Neuron (in vitro differentiated cells): ENCODE measurements around the gene CDA.

Experiments used
- H2AFZ ChIP-seq: one replicate; pipeline ENCODE4 v1.6.1; 2013; ENCODE audit warnings: low read depth, mild to moderate bottlenecking, inconsistent platforms, low read length, moderate library complexity
- H3K27me3 ChIP-seq: one replicate; pipeline ENCODE4 v1.6.1; 2013; ENCODE audit warnings: low read length; ENCODE audit not compliant: insufficient read depth
- H3K36me3 ChIP-seq: one replicate; pipeline ENCODE4 v1.6.1; 2013; ENCODE audit warnings: low read length; ENCODE audit not compliant: insufficient read depth
- H3K4me1 ChIP-seq: one replicate; pipeline ENCODE4 v1.6.1; 2013; ENCODE audit warnings: low read length; ENCODE audit not compliant: insufficient read depth
- H3K4me3 ChIP-seq: 2 replicates; pipeline ENCODE4 v1.5.1; 2013; ENCODE audit warnings: mild to moderate bottlenecking, low read length, moderate library complexity
- H3K9me3 ChIP-seq: one replicate; pipeline ENCODE4 v1.6.1; 2013; ENCODE audit warnings: low read length

The CDA gene

DNA sequence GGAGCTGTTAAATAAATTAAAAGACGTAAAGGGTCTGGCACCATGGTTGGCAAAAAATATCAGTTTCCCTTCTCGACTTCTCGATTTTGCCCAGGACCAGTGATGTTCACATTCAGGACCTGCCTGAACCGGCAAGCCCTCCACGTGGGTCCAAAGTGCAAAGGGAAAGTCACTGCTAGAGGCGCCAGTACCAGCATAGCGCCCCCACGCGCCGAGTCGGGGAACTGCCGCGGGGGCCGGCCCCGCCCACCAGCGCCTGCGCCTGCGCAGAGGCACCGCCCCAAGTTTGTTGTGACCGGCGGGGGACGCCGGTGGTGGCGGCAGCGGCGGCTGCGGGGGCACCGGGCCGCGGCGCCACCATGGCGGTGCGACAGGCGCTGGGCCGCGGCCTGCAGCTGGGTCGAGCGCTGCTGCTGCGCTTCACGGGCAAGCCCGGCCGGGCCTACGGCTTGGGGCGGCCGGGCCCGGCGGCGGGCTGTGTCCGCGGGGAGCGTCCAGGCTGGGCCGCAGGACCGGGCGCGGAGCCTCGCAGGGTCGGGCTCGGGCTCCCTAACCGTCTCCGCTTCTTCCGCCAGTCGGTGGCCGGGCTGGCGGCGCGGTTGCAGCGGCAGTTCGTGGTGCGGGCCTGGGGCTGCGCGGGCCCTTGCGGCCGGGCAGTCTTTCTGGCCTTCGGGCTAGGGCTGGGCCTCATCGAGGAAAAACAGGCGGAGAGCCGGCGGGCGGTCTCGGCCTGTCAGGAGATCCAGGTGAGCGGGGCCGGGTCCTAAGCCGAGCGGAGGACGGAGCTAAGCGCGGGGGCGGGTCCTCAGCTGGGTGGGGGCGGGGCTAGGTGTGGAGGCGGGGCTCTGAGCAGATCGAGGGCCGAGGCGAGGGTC lies 44.5 kb downstream of the CDA start, which contains the start of gene PINK1:
PINK1 (plus strand) TSS at position 269 of the 875 bp plus-strand sequence; CDS start at position 360, 91 bp downstream.
- no peaks in the 10 kb centered on the region for H3K36me3 ChIP-seq
- H3K4me1 ChIP-seq = peaks cover 9% of the 10 kb centered on the region
- H3K4me3 ChIP-seq = peak within 1 kb of the TSS; percentile 97
- peak within 1 kb of the TSS; percentile 95 for H2AFZ ChIP-seq
- no peaks in the 10 kb centered on the region for H3K27me3 ChIP-seq
- no peaks in the 10 kb centered on the region for H3K9me3 ChIP-seq

DNA sequence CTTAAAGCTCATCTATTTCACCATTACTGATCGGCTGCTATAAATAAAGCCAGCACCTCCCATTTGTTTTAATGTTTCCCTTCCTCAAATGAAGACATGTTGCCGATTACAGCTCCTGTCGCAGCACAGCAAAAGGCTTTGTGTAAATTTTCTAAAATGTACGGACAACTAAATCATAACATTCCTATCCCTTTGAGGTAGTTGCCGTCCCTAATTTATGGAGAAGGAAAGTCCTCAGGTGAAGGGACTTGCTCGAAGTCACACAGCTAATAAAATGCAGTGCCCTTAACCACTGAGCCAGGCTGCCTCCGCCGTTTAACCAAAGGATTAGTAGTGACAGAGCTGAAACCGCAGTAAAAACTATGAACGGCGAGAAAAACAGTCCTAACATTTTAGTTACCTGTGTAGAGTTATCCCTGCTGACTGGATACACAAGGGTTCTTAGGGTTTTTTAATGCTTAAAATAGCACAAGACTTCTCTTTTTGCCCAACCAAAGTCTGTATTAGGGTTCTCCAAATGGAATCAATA lies 45.2 kb downstream of the CDA start:
- Histone ChIP-seq H2AFZ (peak overlapping the region; percentile 95), H3K4me3 (peak overlapping the region; percentile 97), H3K9me3 (no peaks in the 10 kb centered on the region), H3K4me1 (peaks cover 9% of the 10 kb centered on the region), H3K27me3 (no peaks in the 10 kb centered on the region), H3K36me3 (no peaks in the 10 kb centered on the region)

DNA sequence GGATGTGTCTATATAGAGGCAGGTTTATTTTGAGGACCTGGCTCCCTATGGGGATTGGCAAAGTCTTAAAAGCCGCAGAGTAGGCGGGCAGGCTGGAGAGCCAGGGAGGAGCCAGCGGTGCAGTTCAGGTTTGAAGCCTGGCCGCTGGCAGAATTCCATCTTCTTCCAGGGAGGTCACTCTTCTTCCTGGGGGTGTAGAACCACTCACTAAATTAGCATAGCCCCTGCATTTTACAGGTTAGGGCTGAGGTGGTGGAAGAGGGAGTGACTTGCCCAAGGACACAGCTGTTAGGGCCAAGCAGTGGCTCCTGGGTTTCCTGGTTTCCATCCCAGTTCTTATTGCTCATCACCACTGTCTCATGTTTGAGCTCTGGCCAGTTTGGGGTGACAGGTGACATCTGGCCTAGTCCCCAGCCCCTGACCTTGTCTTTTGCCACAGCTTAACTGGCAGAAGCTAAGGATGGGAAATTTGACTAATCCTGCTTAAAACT lies 45.7 kb downstream of the CDA start:
- no peaks in the 10 kb centered on the region for H3K27me3 ChIP-seq
- H3K9me3 ChIP-seq = no peaks in the 10 kb centered on the region
- H3K36me3 ChIP-seq = peaks cover 4% of the 10 kb centered on the region
- peak overlapping the region; percentile 95 for H2AFZ ChIP-seq
- H3K4me1 ChIP-seq = peaks cover 9% of the 10 kb centered on the region
- H3K4me3 ChIP-seq = peak overlapping the region; percentile 97

DNA sequence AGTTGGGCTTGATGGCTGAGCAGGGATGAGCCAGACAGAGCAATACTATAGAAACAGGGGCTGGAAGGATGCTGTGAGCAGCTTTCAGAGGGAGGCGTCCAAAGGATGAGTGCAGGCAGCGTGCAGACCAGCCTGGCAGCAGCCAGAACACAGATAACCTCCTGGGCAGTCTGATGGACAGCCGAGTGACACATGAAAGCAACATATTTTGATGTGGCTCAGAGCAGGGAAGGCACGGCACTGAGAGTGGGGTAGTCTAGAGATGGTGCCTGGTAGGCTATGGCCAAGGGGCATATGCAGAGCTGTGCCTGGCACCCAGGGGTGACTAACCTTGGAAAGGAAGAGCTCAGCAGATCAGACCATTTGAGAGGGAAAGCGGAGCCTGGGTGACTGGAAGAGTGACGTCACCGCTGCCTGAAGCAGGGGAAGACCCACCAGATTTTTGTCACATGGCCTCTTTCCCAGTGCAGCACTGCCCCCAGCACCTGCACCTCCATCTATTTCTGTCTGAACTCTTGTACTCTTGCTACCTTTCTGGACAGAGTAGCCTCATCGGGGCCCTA lies 48.0 kb downstream of the CDA start:
- Histone ChIP-seq H3K9me3 (no peaks in the 10 kb centered on the region), H3K36me3 (peaks cover 4% of the 10 kb centered on the region), H3K4me3 (no peak overlapping the region), H3K27me3 (no peaks in the 10 kb centered on the region), H3K4me1 (peaks cover 9% of the 10 kb centered on the region), H2AFZ (no peak overlapping the region)

DNA sequence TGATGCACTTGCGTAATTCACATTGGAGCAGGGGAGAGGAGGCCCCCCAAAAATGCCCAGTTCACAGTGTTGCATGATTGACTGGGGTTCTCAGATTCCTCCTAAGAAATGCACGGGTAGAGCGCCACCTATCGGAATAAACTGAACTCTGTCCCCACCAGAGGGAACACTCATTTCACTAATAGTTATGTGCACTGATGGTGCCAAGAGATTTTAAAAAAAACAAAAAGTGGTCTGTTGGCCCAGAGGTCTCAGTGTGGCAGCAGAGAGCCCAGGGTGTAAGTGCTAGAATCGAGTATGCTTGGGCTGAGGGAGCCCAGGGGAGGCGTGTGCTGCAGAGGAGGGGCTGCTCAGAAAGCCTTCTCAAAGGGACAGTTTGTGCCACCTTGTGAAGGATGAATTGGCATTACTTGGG lies 51.3 kb downstream of the CDA start:
- no peaks in the 10 kb centered on the region for H3K27me3 ChIP-seq
- no peak overlapping the region for H3K4me3 ChIP-seq
- peaks cover 4% of the 10 kb centered on the region for H3K36me3 ChIP-seq
- H3K9me3 ChIP-seq = no peaks in the 10 kb centered on the region
- H3K4me1 ChIP-seq = no peaks in the 10 kb centered on the region
- no peak overlapping the region for H2AFZ ChIP-seq

DNA sequence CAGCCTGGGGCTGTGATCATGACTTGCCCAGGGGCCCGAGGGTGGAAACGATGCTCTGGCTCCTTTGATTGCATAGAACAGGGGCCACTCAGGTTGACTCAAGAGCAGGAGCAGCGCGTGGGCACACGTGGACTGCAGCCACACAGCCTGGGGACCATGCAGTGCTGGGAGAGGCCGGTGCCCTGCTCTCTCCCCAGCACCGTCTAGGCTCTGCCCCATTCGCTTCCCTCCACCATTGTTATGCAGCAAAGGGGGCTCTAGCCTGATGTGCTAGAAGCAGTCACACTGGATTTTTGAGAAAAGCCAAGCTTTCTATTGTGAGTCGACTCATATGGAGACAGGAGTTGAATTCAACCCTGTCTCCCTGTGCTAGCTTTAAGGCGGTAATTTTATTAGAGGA lies 53.1 kb downstream of the CDA start:
- H3K4me1 ChIP-seq = no peaks in the 10 kb centered on the region
- H2AFZ ChIP-seq = no peak overlapping the region
- no peaks in the 10 kb centered on the region for H3K27me3 ChIP-seq
- H3K4me3 ChIP-seq = no peak overlapping the region
- no peaks in the 10 kb centered on the region for H3K9me3 ChIP-seq
- H3K36me3 ChIP-seq = peaks cover 4% of the 10 kb centered on the region

DNA sequence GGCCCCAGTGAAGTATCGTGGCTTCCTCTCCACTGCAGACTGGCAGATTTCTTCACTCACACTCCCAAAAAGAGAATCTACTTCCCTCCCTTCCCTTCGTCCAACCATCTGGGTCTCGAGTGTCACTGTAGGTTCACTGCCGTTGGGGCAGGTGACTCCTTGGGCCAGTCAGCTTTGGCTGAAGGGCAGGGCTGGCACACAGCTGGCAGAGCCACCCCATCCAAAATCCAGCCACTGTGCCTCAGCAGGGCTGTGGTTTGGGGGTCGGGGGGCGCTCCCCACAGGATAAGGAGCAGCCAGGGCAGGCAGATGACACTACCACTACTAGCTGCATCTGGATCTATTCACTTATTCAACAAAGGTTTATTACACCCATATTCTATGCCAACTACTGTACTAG lies 54.2 kb downstream of the CDA start:
- H3K4me3 ChIP-seq = no peak overlapping the region
- H2AFZ ChIP-seq = no peak overlapping the region
- no peaks in the 10 kb centered on the region for H3K9me3 ChIP-seq
- peaks cover 6% of the 10 kb centered on the region for H3K36me3 ChIP-seq
- no peaks in the 10 kb centered on the region for H3K4me1 ChIP-seq
- no peaks in the 10 kb centered on the region for H3K27me3 ChIP-seq

DNA sequence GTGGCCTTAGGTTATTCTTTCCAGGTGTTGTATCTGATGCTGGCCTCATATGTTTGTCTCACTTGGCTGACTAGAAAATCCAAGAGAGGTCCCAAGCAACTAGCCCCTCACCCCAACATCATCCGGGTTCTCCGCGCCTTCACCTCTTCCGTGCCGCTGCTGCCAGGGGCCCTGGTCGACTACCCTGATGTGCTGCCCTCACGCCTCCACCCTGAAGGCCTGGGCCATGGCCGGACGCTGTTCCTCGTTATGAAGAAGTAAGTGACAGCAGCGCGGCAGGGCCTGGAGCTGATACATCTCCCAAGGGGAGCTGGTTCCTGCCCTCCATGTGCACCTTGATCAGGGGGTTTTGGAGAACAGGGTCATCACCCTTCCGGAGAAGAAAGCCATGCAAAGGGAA lies 55.5 kb downstream of the CDA start:
- Histone ChIP-seq H3K9me3 (no peaks in the 10 kb centered on the region), H2AFZ (no peak overlapping the region), H3K27me3 (no peaks in the 10 kb centered on the region), H3K36me3 (peaks cover 17% of the 10 kb centered on the region), H3K4me1 (no peaks in the 10 kb centered on the region), H3K4me3 (no peak overlapping the region)

DNA sequence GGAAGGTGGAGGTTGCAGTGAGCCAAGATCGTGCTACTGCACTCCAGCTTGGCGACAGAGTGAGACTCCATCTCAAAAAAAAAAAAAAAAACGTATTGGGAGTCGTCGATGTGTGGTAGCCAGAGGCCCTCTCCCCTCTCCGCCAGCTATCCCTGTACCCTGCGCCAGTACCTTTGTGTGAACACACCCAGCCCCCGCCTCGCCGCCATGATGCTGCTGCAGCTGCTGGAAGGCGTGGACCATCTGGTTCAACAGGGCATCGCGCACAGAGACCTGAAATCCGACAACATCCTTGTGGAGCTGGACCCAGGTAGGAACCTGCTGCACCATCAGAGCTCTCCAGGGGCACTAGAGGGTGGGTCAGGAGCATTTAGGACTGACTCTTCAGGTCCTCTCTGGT lies 56.5 kb downstream of the CDA start:
- no peak overlapping the region for H3K4me3 ChIP-seq
- no peak overlapping the region for H2AFZ ChIP-seq
- H3K36me3 ChIP-seq = peaks cover 22% of the 10 kb centered on the region
- no peaks in the 10 kb centered on the region for H3K4me1 ChIP-seq
- no peaks in the 10 kb centered on the region for H3K9me3 ChIP-seq
- H3K27me3 ChIP-seq = no peaks in the 10 kb centered on the region

DNA sequence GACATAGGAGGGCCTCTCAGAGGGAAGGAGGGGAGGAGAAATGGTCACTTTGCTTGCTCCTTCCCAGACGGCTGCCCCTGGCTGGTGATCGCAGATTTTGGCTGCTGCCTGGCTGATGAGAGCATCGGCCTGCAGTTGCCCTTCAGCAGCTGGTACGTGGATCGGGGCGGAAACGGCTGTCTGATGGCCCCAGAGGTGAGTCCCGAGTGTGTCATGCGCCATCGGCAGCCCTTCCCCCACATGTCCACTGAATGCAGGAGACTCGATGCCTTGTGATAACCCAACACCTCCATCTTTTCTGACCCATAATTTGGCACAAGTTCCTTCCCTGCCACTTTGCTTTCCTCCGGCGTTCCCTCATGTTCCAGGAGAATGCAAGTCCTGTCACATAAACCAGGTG lies 59.5 kb downstream of the CDA start:
- Histone ChIP-seq H3K9me3 (no peaks in the 10 kb centered on the region), H2AFZ (no peak overlapping the region), H3K4me1 (no peaks in the 10 kb centered on the region), H3K4me3 (no peak overlapping the region), H3K36me3 (peaks cover 50% of the 10 kb centered on the region), H3K27me3 (no peaks in the 10 kb centered on the region)

DNA sequence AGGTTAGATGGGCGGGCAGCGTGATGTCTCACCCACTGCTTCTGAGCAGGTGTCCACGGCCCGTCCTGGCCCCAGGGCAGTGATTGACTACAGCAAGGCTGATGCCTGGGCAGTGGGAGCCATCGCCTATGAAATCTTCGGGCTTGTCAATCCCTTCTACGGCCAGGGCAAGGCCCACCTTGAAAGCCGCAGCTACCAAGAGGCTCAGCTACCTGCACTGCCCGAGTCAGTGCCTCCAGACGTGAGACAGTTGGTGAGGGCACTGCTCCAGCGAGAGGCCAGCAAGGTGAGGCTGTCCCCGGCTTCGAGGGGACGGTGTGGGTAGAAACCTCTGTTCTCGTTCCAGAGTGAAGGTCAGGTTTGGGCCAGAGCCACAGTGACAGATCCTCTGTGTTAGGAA lies 60.0 kb downstream of the CDA start:
- Histone ChIP-seq H3K27me3 (no peaks in the 10 kb centered on the region), H3K9me3 (no peaks in the 10 kb centered on the region), H3K4me1 (no peaks in the 10 kb centered on the region), H2AFZ (no peak overlapping the region), H3K4me3 (no peak overlapping the region), H3K36me3 (peaks cover 55% of the 10 kb centered on the region)

DNA sequence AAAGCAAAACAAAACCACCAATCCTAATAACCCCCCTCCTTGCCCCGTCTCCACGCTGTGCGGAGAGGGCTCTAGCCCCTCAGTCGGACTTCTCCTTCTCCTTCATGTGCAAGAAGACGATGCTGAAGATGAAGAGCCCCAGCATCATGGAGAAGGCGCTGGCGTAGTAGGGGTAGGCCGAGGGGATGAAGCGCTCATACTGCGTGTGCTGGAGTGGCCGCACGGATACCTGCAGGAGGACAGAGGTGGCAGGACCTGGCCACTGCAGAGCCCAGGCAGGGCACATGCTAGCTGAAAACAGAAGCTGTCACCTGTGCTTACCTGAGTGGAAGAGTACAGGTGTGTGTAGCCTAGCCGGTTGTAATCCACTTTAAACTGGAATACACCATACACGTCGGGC lies 63.4 kb downstream of the CDA start:
- Histone ChIP-seq H3K4me1 (no peaks in the 10 kb centered on the region), H2AFZ (no peak overlapping the region), H3K27me3 (no peaks in the 10 kb centered on the region), H3K4me3 (no peak overlapping the region), H3K9me3 (no peaks in the 10 kb centered on the region), H3K36me3 (peaks cover 84% of the 10 kb centered on the region)

DNA sequence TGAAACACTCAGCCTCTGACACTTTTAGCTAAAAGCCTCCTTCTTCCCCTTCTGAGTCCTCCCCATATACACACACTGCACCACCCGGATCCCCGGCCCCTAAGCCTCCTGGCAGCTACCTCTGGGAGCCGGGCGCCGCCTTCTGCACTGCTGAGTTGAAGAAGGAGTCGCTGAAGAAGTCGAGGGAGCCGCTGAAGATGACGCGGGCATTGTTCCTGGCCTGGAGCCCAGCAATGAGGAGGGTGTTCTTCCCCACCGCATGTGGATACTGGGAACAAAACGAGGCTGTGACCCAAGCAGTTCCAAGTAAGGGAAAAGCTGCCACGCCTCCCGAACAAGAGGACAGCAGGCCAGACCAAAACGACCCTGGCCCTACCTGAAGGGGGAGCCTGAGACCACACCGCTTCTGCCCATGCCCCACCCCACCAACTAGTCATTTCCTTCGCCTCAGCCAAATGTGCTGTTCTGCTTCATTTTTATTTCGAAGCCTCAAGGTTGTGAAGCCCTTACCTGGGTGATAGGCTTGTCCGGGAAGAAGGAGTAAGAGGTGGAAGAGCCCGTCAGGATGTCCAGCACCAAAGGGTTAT lies 65.3 kb downstream of the CDA start:
- no peaks in the 10 kb centered on the region for H3K9me3 ChIP-seq
- no peaks in the 10 kb centered on the region for H3K27me3 ChIP-seq
- no peak overlapping the region for H3K4me3 ChIP-seq
- peaks cover 84% of the 10 kb centered on the region for H3K36me3 ChIP-seq
- H3K4me1 ChIP-seq = no peaks in the 10 kb centered on the region
- H2AFZ ChIP-seq = no peak overlapping the region
